Adrenal gland (tissue), 12 donors: ENCODE data around the gene EFCAB11. TPM values are rescaled to one million over a fixed set of nuclear protein-coding genes. Genes with fewer than 3 reads are reported as not detected.

Source experiments
- DNase-seq, 7 donors: peaks; one replicate each; pipeline ENCODE4 v3.0.0-alpha.2; 2019 to 2020
- H3K27ac ChIP-seq, 5 donors: fragments of 200-600 bp; sonication (generic) in 4 of 5; 1 replicate in 3 of 5; 2 replicates in 2 of 5; pipeline versions ENCODE4 v1.5.1 to v1.8.0; 2016 to 2020; ENCODE audit warnings: mild to moderate bottlenecking in 1 of 5
- H3K27me3 ChIP-seq: fragments of 200-600 bp; 2 replicates; pipeline ENCODE4 v1.8.0; 2021
- H3K36me3 ChIP-seq, 2 donors: fragments of 200-600 bp; replicated peaks in 1 of 2; 1 replicate in 1 of 2; 2 replicates in 1 of 2; pipeline versions ENCODE4 v1.5.1 to v1.8.0; 2018 to 2022
- H3K4me1 ChIP-seq, 2 donors: fragments of 200-600 bp; replicated peaks in 1 of 2; 1 replicate in 1 of 2; 2 replicates in 1 of 2; pipeline versions ENCODE4 v1.5.1 to v1.8.0; 2018 to 2021
- H3K4me3 ChIP-seq, 4 donors: fragments of 200-600 bp; sonication (generic) in 3 of 4; one replicate each; pipeline ENCODE4 v1.5.1; 2016 to 2018
- H3K9me3 ChIP-seq, 3 donors: fragments of 200-600 bp; sonication (generic) in 1 of 3; replicated peaks in 1 of 3; 1 replicate in 2 of 3; 2 replicates in 1 of 3; pipeline versions ENCODE4 v1.5.1 to v1.8.0; 2016 to 2021
- POLR2A ChIP-seq, 2 donors: fragments of 450-650 bp; IDR thresholded peaks; one replicate each; pipeline ENCODE4 v1.6.1; 2017; ENCODE audit warnings: antibody characterized with exemption in 2 of 2, mild to moderate bottlenecking in 2 of 2, moderate library complexity in 1 of 2
- WGBS, 4 donors: extraction: QIAGEN DNeasy Blood & Tissue Kit in 2 of 4; methylation state at CpG; one replicate each; pipeline versions ENCODE4 v1.1.5 to v1.1.7; 2013 to 2017; 5-methylcytosine and 5-hydroxymethylcytosine counted together
- intact Hi-C, 2 donors: fragments of 100-400 bp; cut with DNase I; formaldehyde crosslinking; loops; one replicate each; pipeline versions ENCODE4 v1.14.1 to v1.15.0; 2022 to 2023
- polyA plus RNA-seq, 3 donors: library from polyadenylated mRNA; stranded (reverse); fragments of 200-250 nt in 2 of 3; fragments of 350-450 nt in 1 of 3; fragmentation: Illumina TruSeq in 1 of 3; extraction: RNeasy Lipid Tissue Mini Kit (QIAGEN cat#74804) in 1 of 3; gene quantifications; one replicate each; pipeline ENCODE4 v1.2.3, GENCODE V29; 2013 to 2014
- total RNA-seq, 9 donors: library from RNA; depleted of rRNA in 4 of 9; stranded (reverse); fragments of >200 nt in 4 of 9; fragments of 120-200 nt in 1 of 9; fragmentation: NEBNext Ultra II Directional in 1 of 9; extraction: Animal tissue kit (Norgen Biotek cat#: 25700) in 1 of 9; gene quantifications; one replicate each; pipeline versions ENCODE4 v1.1.0 to v1.2.4, GENCODE V29; 2013 to 2023
- TF ChIP-seq, protein P1 (sequence below), 6 experiments: fragments of 450-650 bp in 4 of 6; fragments of 200-600 bp in 2 of 6; sonication (generic) in 1 of 6; IDR thresholded peaks; 1 replicate in 5 of 6; 2 replicates in 1 of 6; pipeline versions ENCODE4 v1.5.1 to v1.8.0; 2016 to 2021; ENCODE audit warnings: antibody characterized with exemption in 6 of 6, mild to moderate bottlenecking in 2 of 6, moderate library complexity in 1 of 6
- donor health status: healthy with polysubstance abuse.
- donor health status: Bipolar disorder and iron deficiency.
- donor health status: DM: yes; HTN: yes; CAD: no.
- donor health status: DM: no; HTN: no; CAD: no.
- donor health status: DM: no; HTN: no; CAD: no.
- donor health status: DM: yes; HTN: yes; CAD: no.

EFCAB11 gene
- total and polyA plus RNA-seq, 12 donors, result 4.0 to 16.9 (median 8.4) TPM

DNA sequence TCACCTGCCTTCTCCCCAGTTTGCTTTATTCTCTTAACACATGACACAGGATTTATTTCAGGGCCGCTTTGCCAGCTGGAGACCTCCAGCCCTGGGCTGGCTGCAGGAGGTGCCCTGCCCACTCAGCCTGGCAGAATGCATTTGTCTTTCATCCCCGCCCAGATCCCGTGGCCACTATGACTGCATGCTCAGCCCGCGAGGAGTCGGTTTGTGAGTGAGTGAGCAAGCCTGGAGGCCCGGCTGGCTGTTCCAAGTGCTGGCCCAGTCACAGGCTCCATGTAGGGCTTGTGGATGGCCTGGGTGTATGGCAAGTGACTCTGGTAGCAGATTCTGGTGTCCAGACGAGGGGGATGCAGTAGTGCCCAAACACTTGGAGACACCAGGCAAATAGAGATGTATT lies 3.3 kb upstream of the EFCAB11 start:
- intact Hi-C loops, result no loop called here
- peak in 2 of 7 donors; percentile 17 to 21 for DNase-seq
- H3K4me1 ChIP-seq, result peaks cover 6 to 17% of the 10 kb centered on the region in 2 donors
- TF ChIP-seq, protein P1, sequence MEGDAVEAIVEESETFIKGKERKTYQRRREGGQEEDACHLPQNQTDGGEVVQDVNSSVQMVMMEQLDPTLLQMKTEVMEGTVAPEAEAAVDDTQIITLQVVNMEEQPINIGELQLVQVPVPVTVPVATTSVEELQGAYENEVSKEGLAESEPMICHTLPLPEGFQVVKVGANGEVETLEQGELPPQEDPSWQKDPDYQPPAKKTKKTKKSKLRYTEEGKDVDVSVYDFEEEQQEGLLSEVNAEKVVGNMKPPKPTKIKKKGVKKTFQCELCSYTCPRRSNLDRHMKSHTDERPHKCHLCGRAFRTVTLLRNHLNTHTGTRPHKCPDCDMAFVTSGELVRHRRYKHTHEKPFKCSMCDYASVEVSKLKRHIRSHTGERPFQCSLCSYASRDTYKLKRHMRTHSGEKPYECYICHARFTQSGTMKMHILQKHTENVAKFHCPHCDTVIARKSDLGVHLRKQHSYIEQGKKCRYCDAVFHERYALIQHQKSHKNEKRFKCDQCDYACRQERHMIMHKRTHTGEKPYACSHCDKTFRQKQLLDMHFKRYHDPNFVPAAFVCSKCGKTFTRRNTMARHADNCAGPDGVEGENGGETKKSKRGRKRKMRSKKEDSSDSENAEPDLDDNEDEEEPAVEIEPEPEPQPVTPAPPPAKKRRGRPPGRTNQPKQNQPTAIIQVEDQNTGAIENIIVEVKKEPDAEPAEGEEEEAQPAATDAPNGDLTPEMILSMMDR (IDR thresholded peaks at IDR 0.05), result no peak
- no peak for TF ChIP-seq POLR2A (IDR thresholded peaks at IDR 0.05)
- H3K27ac ChIP-seq, result no peak overlapping the region
- H3K4me3 ChIP-seq, result no peak overlapping the region
- no peaks in the 10 kb centered on the region for H3K27me3 ChIP-seq
- 93 to 96% (median 95%) methylated on average over 6 to 8 of the region's 8 CpGs for WGBS, 4 donors
- H3K36me3 ChIP-seq, result no peaks in the 10 kb centered on the region
- H3K9me3 ChIP-seq, result no peaks in the 10 kb centered on the region

DNA sequence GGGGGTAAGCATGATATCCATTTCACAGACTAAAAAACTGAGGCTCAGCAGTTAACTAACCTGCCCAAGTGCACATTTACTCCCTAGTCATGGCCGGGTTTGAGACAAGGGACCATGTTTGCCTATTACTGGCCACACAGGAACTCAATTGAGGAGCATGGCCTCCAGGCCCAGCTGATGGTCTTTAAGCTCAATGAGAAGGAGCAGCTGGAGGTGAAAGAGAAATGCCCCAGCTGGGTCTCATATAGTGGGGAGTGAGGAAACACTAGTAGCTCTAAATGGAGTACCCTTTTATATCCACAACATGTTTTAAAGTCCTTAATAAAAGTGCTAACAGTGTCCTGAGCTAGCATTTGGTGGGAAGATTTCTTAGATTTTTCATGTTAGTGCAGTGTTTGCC lies 2.8 kb upstream of the EFCAB11 start:
- no peak overlapping the region for H3K27ac ChIP-seq
- 94 to 100% (median 94%) methylated on average over 1 of the region's 1 CpG; no CpG with 5 or more reads in 1 of the 4 donors for WGBS, 4 donors
- H3K9me3 ChIP-seq, result no peaks in the 10 kb centered on the region
- no peak overlapping the region for H3K4me3 ChIP-seq
- intact Hi-C loops, result no loop called here
- no peaks in the 10 kb centered on the region for H3K27me3 ChIP-seq
- TF ChIP-seq, protein P1 (IDR thresholded peaks at IDR 0.05), result no peak
- no peak for TF ChIP-seq POLR2A (IDR thresholded peaks at IDR 0.05)
- H3K36me3 ChIP-seq, result no peaks in the 10 kb centered on the region
- DNase-seq, result no peak
- H3K4me1 ChIP-seq, result peaks cover 6 to 17% of the 10 kb centered on the region in 2 donors

DNA sequence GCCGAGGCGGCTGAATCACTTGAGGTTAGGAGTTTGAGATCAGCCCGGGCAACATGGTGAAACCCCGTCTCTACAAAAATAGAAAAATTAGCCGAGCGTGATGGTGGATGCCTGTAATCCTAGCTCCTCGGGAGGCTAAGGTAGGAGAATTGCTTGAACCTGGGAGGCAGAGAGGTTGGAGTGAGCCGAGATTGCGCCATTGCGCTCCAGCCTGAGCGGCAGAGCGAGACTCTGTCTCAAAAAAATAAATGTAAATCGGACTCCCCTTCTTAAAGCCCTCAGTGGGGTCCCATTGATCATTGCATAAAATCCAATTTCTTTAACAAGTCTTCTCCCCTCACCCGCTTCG lies 2.1 kb upstream of the EFCAB11 start:
- Histone ChIP-seq H3K27me3 (no peaks in the 10 kb centered on the region), H3K9me3 (no peaks in the 10 kb centered on the region), H3K4me1 (peaks cover 6 to 17% of the 10 kb centered on the region in 2 donors), H3K27ac (peak overlapping the region; percentile 80 to 97 (median 94)), H3K4me3 (peak overlapping the region in 2 of 4 donors; percentile 86 to 87), H3K36me3 (no peaks in the 10 kb centered on the region)
- TF ChIP-seq, protein P1 (IDR thresholded peaks at IDR 0.05), result no peak
- TF ChIP-seq POLR2A (IDR thresholded peaks at IDR 0.05), result no peak
- 31 to 38% (median 37%) methylated on average over 15 of the region's 15 CpGs for WGBS, 4 donors
- DNase-seq, result peak in 1 of 7 donors; percentile 13
- intact Hi-C loops, result no loop called here

DNA sequence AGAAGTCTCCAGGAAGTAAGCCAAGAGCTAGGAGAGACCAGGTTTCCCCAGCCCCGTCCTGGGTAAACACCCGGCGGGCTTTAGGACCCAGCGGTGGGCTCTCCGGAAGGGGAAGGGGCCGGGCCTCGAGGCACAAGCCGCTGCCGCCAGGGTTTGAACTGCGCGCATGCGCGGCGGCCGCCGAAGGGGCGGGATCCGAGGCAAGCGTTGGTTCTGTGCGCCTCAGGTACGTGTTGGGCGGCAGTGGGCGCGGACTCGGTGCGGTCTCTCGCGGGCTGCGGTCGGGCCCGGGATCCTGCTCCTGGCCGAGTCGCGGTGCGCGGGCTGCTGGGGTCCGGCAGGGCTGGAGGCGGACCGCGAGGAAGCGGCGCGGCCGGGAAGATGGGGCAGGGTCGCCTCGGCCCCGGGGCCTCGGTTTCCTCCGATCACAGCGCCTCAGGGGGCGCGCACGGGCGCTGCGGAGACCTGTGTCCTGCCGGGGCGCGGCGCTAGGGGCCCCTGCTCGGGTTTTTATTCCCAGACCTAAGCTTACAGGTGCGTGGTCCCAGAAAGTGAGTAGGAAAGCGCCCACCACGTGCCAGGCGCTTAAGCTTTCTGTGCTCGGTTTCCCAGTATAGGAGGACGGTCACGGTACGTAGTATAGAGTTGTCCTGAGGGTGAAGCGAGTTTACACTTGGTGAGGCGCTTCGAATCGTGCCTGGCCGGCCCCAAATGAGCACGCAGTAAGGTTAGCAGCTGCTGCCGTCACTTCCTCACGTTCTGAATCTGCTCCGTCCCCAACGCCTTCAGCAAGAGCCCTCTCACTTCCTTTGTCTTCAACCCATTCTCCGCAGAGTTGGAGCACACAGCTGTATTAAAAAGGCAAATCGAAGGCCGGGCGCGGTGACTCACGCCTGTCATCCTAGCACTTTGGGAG lies 1.5 kb upstream of the EFCAB11 start, which contains the start of gene TDP1:
TSS of gene TDP1 (plus strand) at position 183 of the 916 bp plus-strand sequence. CDS start 7,188 bp downstream, outside the sequence.
- Histone ChIP-seq H3K9me3 (no peaks in the 10 kb centered on the region), H3K36me3 (no peaks in the 10 kb centered on the region), H3K27ac (peak within 1 kb of the TSS; percentile 80 to 97 (median 94)), H3K4me3 (peak within 1 kb of the TSS; percentile 18 to 87 (median 70)), H3K4me1 (peaks cover 6 to 17% of the 10 kb centered on the region in 2 donors), H3K27me3 (no peaks in the 10 kb centered on the region)
- WGBS, 4 donors, result 0 to 2% (median 1%) methylated on average over 11 to 84 of the region's 84 CpGs
- DNase-seq, result peak; percentile 95 to 98 (median 97)
- intact Hi-C loops, result no loop called here
- TF ChIP-seq, protein P1 (IDR thresholded peaks at IDR 0.05), result no peak
- TF ChIP-seq POLR2A (IDR thresholded peaks at IDR 0.05), result peak; percentile 92 to 96
